ENCODE data around the gene MRPL49.

The MRPL49 gene

GRCh38 chr11:65102142-65103095 is 19.7 kb upstream of the MRPL49 start:
- peak; percentile 20 to 46 for DNase-seq (ENCODE audit: low read depth in 2 of 2)

DNA sequence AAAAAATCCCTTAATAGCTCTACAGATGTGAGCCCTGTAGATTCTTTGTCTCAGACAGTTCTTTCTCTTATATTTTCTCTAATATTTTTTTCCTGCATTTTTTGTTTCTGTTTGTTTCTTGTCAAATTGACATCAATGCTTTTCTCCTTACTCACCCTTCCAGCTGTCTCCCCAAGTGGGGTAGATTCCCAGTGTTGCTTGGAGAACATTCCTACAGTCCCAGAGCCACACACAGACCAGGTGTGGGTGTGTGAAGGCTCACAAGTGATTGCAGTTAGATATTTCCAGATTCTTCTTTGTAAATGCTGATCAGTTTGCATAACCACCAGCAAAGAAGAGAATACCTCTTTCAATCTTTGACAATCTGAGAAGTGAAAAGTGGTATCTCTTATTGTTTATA is 18.6 kb upstream of the MRPL49 start:
- TF ChIP-seq, protein P1, sequence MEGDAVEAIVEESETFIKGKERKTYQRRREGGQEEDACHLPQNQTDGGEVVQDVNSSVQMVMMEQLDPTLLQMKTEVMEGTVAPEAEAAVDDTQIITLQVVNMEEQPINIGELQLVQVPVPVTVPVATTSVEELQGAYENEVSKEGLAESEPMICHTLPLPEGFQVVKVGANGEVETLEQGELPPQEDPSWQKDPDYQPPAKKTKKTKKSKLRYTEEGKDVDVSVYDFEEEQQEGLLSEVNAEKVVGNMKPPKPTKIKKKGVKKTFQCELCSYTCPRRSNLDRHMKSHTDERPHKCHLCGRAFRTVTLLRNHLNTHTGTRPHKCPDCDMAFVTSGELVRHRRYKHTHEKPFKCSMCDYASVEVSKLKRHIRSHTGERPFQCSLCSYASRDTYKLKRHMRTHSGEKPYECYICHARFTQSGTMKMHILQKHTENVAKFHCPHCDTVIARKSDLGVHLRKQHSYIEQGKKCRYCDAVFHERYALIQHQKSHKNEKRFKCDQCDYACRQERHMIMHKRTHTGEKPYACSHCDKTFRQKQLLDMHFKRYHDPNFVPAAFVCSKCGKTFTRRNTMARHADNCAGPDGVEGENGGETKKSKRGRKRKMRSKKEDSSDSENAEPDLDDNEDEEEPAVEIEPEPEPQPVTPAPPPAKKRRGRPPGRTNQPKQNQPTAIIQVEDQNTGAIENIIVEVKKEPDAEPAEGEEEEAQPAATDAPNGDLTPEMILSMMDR (IDR thresholded peaks at IDR 0.05; ENCODE audit: low read depth, low read length): no peak
- no peak overlapping the region for H3K4me3 ChIP-seq (replicated peaks in 1 of 2; ENCODE audit: low read depth in 2 of 2, low read length in 2 of 2)
- no peak for DNase-seq (ENCODE audit: low read depth in 2 of 2)

More at GRCh38 chr11:65102142-65103095, 19.7 kb upstream of the MRPL49 start:
- TF ChIP-seq, protein P1 (IDR thresholded peaks at IDR 0.05; ENCODE audit: low read depth, low read length): no peak
- H3K4me3 ChIP-seq (replicated peaks in 1 of 2; ENCODE audit: low read depth in 2 of 2, low read length in 2 of 2): no peak overlapping the region

GRCh38 chr11:65104628-65105027 is 17.5 kb upstream of the MRPL49 start:
- no peak for DNase-seq (ENCODE audit: low read depth in 2 of 2)
- TF ChIP-seq, protein P1 (IDR thresholded peaks at IDR 0.05; ENCODE audit: low read depth, low read length): no peak
- no peak overlapping the region for H3K4me3 ChIP-seq (replicated peaks in 1 of 2; ENCODE audit: low read depth in 2 of 2, low read length in 2 of 2)

GRCh38 chr11:65107078-65107477 is 15.0 kb upstream of the MRPL49 start:
- H3K4me3 ChIP-seq (replicated peaks in 1 of 2; ENCODE audit: low read depth in 2 of 2, low read length in 2 of 2): no peak overlapping the region
- DNase-seq (ENCODE audit: low read depth in 2 of 2): no peak
- TF ChIP-seq, protein P1 (IDR thresholded peaks at IDR 0.05; ENCODE audit: low read depth, low read length): no peak

- DNase-seq (ENCODE audit: low read depth in 2 of 2): no peak
- no peak overlapping the region for H3K4me3 ChIP-seq (replicated peaks in 1 of 2; ENCODE audit: low read depth in 2 of 2, low read length in 2 of 2)
- TF ChIP-seq, protein P1 (IDR thresholded peaks at IDR 0.05; ENCODE audit: low read depth, low read length): no peak
Measured at GRCh38 chr11:65107751-65108468, 14.2 kb upstream of the MRPL49 start.

- TF ChIP-seq, protein P1 (IDR thresholded peaks at IDR 0.05; ENCODE audit: low read depth, low read length): no peak
- H3K4me3 ChIP-seq (replicated peaks in 1 of 2; ENCODE audit: low read depth in 2 of 2, low read length in 2 of 2): no peak overlapping the region
- no peak for DNase-seq (ENCODE audit: low read depth in 2 of 2)
Measured at GRCh38 chr11:65108469-65109123, 13.5 kb upstream of the MRPL49 start.

Measured in cardiac fibroblast (primary cell).